HUES64 (cell line): ENCODE results near the gene LCNL1.

ENCODE experiments used
- H3K27ac ChIP-seq: 2 replicates; pipeline ENCODE4 v1.7.0; 2013; ENCODE audit warnings: low read depth, low read length, inconsistent platforms
- H3K27me3 ChIP-seq: 2 replicates; pipeline ENCODE4 v1.6.1; 2013; ENCODE audit warnings: mild to moderate bottlenecking, low read length; ENCODE audit not compliant: insufficient read depth
- H3K36me3 ChIP-seq: 2 replicates; pipeline ENCODE4 v1.6.1; 2013; ENCODE audit warnings: mild to moderate bottlenecking, low read length; ENCODE audit not compliant: insufficient read depth
- H3K4me1 ChIP-seq: 2 replicates; pipeline ENCODE4 v1.6.1; 2013; ENCODE audit warnings: mild to moderate bottlenecking, low read length, moderate library complexity; ENCODE audit not compliant: insufficient read depth
- H3K4me3 ChIP-seq: 2 replicates; pipeline ENCODE4 v1.5.1; 2013; ENCODE audit warnings: mild to moderate bottlenecking, low read length, moderate library complexity
- H3K9ac ChIP-seq: 2 replicates; pipeline ENCODE4 v1.6.1; 2013; ENCODE audit warnings: mild to moderate bottlenecking, low read depth, low read length
- H3K9me3 ChIP-seq: 2 replicates; pipeline ENCODE4 v1.6.1; 2013; ENCODE audit warnings: low read depth, low read length; ENCODE audit not compliant: insufficient read depth
- WGBS: fragments of 150-250, 120-280 bp; methylation state at CpG from one replicate; pipeline ENCODE4 v1.1.7; 2013; ENCODE audit warnings: missing lambda C conversion rate; 5-methylcytosine and 5-hydroxymethylcytosine counted together

LCNL1 gene

GRCh38 chr9:136991993-136992818, 9.4 kb downstream of the LCNL1 start, which contains the start of gene PAXX:
PAXX (plus strand) TSS chr9:136992422; CDS start chr9:136992444, 22 bp downstream.
- Histone ChIP-seq H3K27ac (peak within 1 kb of the TSS; percentile 55; the same call in 1 of the 2 replicates), H3K9me3 (0 out of 2 replicates have a peak, but pooled peaks cover 6% of the 10 kb centered on the region), H3K9ac (peak within 1 kb of the TSS; percentile 70), H3K4me3 (peak within 1 kb of the TSS; percentile 77), H3K27me3 (peaks cover 12% of the 10 kb centered on the region; the same call in 1 of the 2 replicates), H3K36me3 (peaks cover 5% of the 10 kb centered on the region; the same call in 1 of the 2 replicates), H3K4me1 (peaks cover 7% of the 10 kb centered on the region)
- 1% methylated on average over 90 of the region's 92 CpGs for WGBS

GRCh38 chr9:136992819-136993369, 10.1 kb downstream of the LCNL1 start:
- Histone ChIP-seq H3K27ac (0 out of 2 replicates have a peak overlapping the region, but pooled peaks have one; percentile 55), H3K9ac (peak overlapping the region; percentile 70), H3K4me1 (peaks cover 9% of the 10 kb centered on the region), H3K4me3 (peak overlapping the region; percentile 77), H3K27me3 (peaks cover 11% of the 10 kb centered on the region; the same call in 1 of the 2 replicates), H3K9me3 (0 out of 2 replicates have a peak, but pooled peaks cover 6% of the 10 kb centered on the region), H3K36me3 (peaks cover 5% of the 10 kb centered on the region; the same call in 1 of the 2 replicates)
- 41% methylated on average over 18 of the region's 18 CpGs for WGBS

- H3K27ac ChIP-seq: no peak overlapping the region
Observed at GRCh38 chr9:136994180-136994887, 11.5 kb downstream of the LCNL1 start.

GRCh38 chr9:136994888-136995230, 12.1 kb downstream of the LCNL1 start:
- Histone ChIP-seq H3K9me3 (0 out of 2 replicates have a peak, but pooled peaks cover 6% of the 10 kb centered on the region), H3K4me1 (peaks cover 9% of the 10 kb centered on the region), H3K4me3 (peak overlapping the region; percentile 21; the same call in 1 of the 2 replicates), H3K9ac (no peak overlapping the region), H3K27me3 (peaks cover 11% of the 10 kb centered on the region; the same call in 1 of the 2 replicates), H3K36me3 (peaks cover 5% of the 10 kb centered on the region; the same call in 1 of the 2 replicates), H3K27ac (no peak overlapping the region)
- 96% methylated on average over 40 of the region's 40 CpGs for WGBS

More at GRCh38 chr9:136994180-136994887, 11.5 kb downstream of the LCNL1 start:
- H3K9ac ChIP-seq: no peak overlapping the region
- H3K4me3 ChIP-seq: 0 out of 2 replicates have a peak overlapping the region, but pooled peaks have one; percentile 23
- 95% methylated on average over 54 of the region's 54 CpGs for WGBS
- peaks cover 5% of the 10 kb centered on the region; the same call in 1 of the 2 replicates for H3K36me3 ChIP-seq
- peaks cover 11% of the 10 kb centered on the region; the same call in 1 of the 2 replicates for H3K27me3 ChIP-seq
- 0 out of 2 replicates have a peak, but pooled peaks cover 6% of the 10 kb centered on the region for H3K9me3 ChIP-seq
- peaks cover 9% of the 10 kb centered on the region for H3K4me1 ChIP-seq

GRCh38 chr9:136995362-136995761, 12.6 kb downstream of the LCNL1 start:
- Histone ChIP-seq H3K4me1 (peaks cover 9% of the 10 kb centered on the region), H3K4me3 (no peak overlapping the region), H3K9me3 (0 out of 2 replicates have a peak, but pooled peaks cover 3% of the 10 kb centered on the region), H3K9ac (no peak overlapping the region), H3K27ac (no peak overlapping the region), H3K36me3 (peaks cover 5% of the 10 kb centered on the region; the same call in 1 of the 2 replicates), H3K27me3 (peaks cover 11% of the 10 kb centered on the region; the same call in 1 of the 2 replicates)
- 94% methylated on average over 30 of the region's 30 CpGs for WGBS

GRCh38 chr9:136995772-136996311, 13.0 kb downstream of the LCNL1 start:
- Histone ChIP-seq H3K9ac (no peak overlapping the region), H3K4me3 (no peak overlapping the region), H3K4me1 (peaks cover 9% of the 10 kb centered on the region), H3K36me3 (peaks cover 5% of the 10 kb centered on the region; the same call in 1 of the 2 replicates), H3K9me3 (no peaks in the 10 kb centered on the region), H3K27ac (no peak overlapping the region), H3K27me3 (peaks cover 11% of the 10 kb centered on the region; the same call in 1 of the 2 replicates)
- WGBS: 86% methylated on average over 12 of the region's 12 CpGs

GRCh38 chr9:136996361-136997292, 13.8 kb downstream of the LCNL1 start, which contains the start of gene CLIC3:
CLIC3 (minus strand) TSS chr9:136996568; CDS start chr9:136996543, 25 bp downstream.
- 20% methylated on average over 34 of the region's 35 CpGs for WGBS
- H3K27ac ChIP-seq: no peak within 1 kb of the TSS
- peaks cover 5% of the 10 kb centered on the region; the same call in 1 of the 2 replicates for H3K36me3 ChIP-seq
- H3K4me1 ChIP-seq: peaks cover 9% of the 10 kb centered on the region
- H3K9ac ChIP-seq: no peak within 1 kb of the TSS; the same call in 1 of the 2 replicates
- 0 out of 2 replicates have a peak, but pooled peaks cover 6% of the 10 kb centered on the region for H3K27me3 ChIP-seq
- no peaks in the 10 kb centered on the region for H3K9me3 ChIP-seq
- peak within 1 kb of the TSS; percentile 29; the same call in 1 of the 2 replicates for H3K4me3 ChIP-seq

GRCh38 chr9:136997371-136997770, 14.6 kb downstream of the LCNL1 start:
- H3K27ac ChIP-seq: no peak overlapping the region
- H3K36me3 ChIP-seq: peaks cover 5% of the 10 kb centered on the region; the same call in 1 of the 2 replicates
- no peak overlapping the region for H3K4me3 ChIP-seq
- no peaks in the 10 kb centered on the region for H3K9me3 ChIP-seq
- 86% methylated on average over 10 of the region's 10 CpGs for whole genome bisulfite sequencing
- peaks cover 9% of the 10 kb centered on the region for H3K4me1 ChIP-seq
- H3K27me3 ChIP-seq: 0 out of 2 replicates have a peak, but pooled peaks cover 6% of the 10 kb centered on the region
- no peak overlapping the region for H3K9ac ChIP-seq

- 93% methylated on average over 18 of the region's 18 CpGs for WGBS
Observed at GRCh38 chr9:136997830-136998234, 15.0 kb downstream of the LCNL1 start.

More at GRCh38 chr9:136997830-136998234, 15.0 kb downstream of the LCNL1 start:
- Histone ChIP-seq H3K4me3 (no peak overlapping the region), H3K9ac (no peak overlapping the region), H3K36me3 (peaks cover 5% of the 10 kb centered on the region; the same call in 1 of the 2 replicates), H3K4me1 (peaks cover 9% of the 10 kb centered on the region), H3K9me3 (no peaks in the 10 kb centered on the region), H3K27ac (no peak overlapping the region), H3K27me3 (0 out of 2 replicates have a peak, but pooled peaks cover 6% of the 10 kb centered on the region)
